Left forelimb (tissue), 1 donor: Measurements from ENCODE around the gene HOXD10.

ENCODE experiments used
- DNase-seq: peaks from one replicate; pipeline ENCODE4 v3.0.0-alpha.2; 2018; ENCODE audit warnings: low spot score

The HOXD10 gene

DNA sequence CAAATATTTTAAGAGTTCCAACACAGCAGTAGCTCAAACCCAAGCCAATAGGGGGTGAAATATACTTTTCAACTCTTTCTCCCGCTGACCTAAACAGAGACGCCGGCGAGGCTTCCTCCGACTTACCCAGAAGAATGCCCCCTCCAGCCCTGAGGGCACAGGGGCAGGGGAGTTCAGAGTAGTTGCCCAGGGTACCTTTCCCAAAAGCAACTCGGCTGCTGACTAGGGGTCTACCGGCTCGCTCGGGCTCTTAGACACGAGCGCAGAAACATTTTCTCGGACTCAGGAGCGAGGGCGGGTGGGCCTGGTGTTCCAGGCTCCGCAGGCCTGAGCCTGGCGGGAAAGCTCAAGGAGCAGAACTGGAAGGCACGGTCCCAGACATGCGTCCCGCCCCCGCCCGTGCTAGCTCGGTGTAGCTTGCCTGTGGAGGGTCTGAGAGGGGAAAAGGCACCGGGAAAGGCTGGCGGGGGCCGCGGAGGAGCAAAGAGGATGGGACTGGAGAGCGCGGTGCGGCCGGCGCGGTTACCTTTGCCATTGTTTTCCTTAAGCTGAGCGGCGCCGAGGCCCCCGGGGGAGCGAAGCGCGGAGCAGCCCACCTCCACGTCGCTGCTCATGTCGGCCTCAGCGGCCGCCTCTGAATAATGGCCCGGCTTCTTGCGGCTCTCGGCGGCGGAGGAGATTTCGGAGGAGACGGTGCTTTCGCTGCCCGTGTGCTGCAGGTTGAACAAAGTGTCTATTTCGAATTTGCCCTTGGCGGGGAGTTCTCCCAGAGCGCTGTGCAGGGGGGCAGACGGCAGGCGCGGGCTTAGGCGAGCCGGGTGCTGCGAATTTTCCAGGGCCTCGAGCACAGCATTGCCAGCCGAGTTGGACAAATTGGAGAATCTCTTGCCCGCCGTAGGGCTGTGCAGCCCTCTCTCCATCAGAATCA lies 33.5 kb upstream of the HOXD10 start:
- DNase-seq, result peak; percentile 70

DNA sequence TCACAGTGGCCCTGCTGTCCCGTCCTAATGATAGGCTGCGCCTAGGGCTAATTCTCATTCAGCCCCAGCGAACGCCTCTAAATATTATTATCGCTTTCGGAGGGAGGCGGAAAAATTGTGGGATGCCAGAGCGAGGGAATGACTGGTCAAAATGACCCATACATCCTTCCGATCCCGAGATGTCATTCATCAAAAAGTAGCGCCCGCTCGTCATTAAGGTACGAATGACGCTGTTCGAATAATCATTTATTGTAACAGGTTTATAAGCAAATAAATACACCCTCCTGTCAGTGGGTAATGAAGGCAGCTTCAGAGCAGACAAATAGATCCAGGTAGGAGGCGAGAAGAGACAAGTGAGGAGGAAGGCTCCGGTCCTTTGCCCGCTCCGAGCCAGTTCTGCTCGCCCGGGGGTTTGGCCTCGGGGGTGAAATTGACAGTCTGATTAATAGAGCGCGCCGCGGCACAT lies 32.7 kb upstream of the HOXD10 start, which contains the start of gene EVX2:
EVX2 (minus strand) TSS at position 167 of the 466 bp plus-strand sequence. CDS start 186 bp downstream, outside the sequence.
- peak; percentile 64 for DNase-seq

DNA sequence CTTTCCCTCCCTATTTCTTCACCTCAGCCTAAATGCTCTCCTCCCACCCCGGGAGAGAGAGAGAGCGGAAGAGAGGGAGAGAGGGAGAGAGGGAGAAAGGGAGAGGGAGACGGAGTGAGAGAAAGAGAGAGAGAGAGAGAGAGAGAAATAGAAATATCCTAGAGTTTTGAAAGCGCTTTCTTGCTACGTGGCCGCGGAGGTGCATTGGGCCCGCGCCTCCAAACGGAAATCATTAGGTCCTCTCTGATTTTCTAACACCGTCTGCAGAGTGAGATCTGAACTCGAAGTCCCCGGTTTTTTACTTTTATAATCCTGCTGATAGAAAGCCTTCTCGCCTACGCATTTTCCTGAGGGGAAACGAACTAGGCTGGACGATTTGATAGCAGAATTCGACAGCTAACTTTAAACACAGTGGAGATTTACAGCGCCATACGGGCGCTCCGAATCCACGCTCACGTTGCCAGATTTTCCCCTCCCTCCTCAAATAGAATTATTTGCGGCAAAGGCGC lies 31.9 kb upstream of the HOXD10 start:
- peak; percentile 63 for DNase-seq

DNA sequence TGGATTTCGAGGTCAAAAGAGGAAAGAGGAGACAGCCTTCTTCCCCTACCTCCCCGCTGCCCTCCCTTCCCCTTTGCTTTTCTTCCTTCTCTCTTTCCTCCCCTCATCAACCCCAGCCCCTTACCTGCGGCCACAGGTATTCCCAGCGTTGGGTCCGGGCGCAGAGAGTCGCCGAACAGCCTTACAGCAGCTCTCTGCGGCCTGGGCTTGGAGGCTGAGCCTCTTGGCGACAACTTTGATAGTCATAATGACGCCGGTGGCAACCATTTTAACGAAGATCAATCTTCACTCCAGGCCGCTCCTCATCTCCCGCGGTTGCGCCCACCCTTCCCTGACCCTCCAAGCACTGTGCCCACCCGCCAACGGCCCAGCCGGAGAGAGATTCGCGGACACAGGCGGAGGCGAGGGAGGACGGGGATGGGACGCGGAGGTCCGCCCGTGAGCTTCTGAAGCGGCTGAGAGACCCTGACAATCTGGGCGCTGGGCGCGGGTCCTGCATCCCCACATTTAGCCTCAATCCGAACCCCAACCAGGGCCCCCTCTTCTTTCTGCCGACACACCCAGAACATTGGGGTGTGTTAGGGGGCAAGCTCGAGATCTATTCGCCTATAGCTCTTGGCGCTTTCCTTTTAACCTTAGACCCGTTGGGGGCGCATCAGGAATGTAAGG lies 31.3 kb upstream of the HOXD10 start:
- DNase-seq, result peak; percentile 68

DNA sequence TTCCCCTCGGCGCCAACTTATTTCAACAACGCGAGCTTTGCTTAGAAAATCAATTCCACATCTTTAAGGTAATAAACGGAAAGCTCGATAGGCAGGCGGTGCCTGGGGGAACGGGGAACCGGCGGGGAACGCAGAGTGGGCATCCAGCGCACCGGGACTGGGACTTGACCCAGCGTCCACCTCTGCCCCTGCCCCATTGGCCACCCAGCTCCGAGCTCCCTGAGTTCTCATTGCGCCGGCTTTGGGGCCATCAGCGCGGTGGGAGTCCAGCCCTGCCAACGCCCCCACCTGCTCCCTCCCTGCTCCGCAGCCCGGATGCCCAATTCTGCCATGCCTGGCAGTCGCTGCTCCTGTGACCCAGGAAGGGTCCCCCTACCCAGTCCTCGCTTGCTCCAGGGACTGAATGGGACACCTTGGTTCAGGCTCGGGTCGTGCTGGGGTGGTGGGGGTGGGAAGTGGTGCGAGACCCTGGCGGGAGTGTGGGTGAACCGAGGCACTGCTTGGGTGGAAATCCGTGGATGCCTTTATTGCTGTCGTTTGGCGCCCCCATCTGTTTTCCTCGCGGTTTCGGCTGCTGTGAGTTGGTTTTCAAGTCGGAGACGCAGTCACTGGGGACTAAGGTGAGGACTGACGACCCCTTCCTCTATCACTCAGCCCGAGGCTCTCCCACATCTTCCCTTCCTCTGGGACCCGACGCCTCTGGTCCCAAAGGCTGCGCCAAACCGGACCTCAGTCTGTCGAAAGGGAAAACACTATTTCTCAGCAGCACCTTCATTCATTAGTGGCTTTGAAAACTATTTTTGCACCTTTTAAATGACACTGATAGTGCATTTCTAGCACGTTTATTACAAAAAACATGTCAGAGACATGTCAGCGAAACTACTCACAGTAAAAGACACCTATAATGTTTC lies 30.5 kb upstream of the HOXD10 start:
- peak; percentile 77 for DNase-seq

DNA sequence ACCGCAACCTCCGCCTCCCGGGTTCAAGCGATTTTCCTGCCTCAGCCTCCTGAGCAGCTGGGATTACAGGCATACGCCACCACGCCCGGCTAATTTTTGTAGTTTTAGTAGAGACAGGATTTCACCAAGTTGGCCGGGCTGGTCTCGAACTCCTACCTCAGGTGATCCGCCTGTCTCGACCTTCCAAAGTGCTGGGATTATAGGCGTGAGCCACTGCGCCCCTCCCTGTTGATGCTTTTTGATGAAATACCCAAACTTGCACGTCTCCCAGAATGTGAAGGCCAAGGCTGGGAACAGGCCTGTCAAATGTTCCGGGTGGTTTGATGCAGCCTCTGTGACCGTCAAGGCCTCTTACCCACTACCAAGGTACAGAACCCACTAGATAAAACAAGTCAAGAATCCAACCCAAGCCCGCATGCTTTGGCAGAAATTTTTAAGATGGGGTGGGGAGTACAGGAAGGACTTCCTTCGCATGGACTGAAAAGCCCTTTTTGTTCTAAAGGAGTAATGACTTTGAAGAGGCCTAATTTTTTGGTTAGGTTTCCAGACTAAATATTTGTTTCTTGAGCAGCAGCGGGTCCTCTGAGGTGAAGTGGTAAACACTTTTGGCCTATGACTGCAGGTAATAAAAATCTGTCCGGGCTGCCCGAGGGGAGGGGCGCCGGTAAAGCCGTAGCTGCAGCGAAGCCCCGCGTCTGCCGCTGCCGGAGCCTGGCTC lies 29.1 kb upstream of the HOXD10 start:
- DNase-seq, result peak; percentile 49

DNA sequence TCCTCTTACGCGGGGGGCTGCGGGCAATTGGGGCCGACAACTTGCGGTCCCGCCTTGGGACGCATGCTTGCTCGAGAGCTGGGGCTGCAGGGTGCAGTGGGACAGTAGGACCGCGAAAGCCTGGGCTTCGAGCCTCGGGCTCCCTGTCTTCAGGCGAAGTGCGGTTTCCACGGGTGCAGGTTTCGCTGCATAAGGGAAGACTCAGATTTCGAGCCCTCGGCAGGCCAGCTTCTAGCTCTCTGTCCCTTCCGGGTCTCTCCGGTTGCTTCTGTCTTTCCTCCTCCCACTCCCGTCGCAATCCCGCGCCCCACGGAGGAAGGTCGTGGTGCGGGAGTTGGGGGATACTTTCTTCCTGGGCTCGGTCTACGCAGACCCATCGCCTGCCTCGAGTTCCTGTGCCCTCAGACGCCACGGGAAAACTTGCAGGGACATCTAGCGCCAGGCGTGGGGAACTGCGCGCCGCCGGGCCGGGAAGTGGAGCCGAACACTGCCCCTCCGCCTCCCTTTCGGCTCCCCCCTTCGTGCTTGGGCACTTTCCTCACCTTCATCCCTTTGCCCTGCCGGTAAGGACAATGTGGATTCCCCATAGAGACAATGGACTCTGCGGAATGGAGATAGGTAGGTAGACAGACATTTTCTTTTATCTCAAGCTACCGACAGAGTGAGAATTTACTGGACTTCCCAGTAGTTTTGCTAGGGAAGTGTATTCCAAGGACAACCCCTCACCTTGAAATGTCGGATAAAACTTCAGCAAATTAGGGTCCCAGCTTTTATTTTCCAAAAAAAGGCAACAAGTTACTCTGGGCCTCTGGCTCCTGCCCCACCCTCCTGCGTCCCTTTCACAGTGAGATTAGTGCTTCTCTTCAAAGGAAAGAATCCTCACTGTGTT lies 28.3 kb upstream of the HOXD10 start:
- peak; percentile 84 for DNase-seq

DNA sequence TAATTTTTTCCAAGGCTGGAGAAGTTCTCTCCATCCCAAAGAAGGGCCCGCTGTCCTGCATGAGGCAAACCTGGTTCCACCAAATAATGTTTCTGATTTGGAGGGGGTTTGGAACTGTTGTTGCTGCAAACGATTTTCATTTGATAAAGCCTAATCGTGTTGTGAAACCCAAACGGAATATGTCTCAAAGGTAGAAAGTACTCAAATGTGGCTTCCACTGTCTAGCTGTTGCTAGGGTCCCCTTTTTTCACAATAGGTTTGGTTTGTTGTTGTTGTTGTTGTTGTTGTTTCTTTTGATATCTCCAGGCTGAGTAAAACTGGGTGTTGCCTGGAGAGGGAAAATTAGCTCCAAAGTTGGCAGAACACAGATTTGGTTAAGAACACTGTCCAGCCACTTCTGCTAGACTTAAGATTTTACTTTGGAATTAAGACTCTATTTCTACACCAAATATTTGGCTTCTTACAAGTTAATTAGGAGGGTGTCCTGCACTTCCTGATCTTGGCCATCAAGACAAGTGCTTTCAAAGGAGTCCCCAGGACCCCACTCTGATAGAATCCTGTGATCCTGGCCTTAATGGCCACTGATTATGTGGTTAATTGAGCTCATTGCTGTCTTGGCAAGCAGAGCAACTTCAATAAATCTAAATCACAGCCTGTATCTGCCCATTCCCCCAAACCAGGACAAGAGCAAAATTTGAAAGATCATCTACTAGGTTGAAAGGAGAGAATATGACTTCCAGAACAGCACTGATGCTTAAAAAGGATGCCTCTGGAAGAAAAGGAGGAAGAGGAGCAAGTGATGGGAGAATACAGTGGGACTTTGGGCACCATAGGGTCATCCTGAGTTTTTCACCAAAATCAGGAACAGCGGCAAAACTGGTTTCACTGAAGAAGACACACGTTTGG lies 27.4 kb upstream of the HOXD10 start:
- DNase-seq, result peak; percentile 30

DNA sequence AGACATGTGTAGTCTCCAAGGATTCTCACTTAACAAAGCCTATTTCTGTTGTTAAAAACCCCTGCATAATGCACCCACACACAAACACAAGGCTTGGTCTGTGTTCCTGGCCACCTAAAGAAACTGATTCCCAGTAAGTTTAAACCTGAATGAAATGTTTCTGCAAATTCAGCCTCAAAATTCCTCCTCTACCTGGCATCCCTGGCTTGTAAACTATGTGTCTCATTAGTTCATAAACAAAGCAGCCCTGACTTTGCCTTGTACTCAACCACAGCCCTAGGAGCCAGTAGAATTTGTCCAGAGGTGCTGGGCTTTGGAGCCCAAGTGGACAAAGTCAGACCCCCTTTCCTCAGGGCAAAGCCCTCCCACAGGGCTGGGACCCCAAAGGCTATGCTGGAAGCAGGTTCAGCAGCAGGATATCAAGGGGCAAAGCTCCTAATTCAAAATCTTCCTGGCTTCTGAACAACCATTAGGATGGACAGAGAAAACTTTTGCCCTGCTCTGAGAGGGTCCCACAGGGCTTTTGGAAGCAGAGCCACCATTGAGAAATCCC lies 26.7 kb upstream of the HOXD10 start:
- no peak for DNase-seq

DNA sequence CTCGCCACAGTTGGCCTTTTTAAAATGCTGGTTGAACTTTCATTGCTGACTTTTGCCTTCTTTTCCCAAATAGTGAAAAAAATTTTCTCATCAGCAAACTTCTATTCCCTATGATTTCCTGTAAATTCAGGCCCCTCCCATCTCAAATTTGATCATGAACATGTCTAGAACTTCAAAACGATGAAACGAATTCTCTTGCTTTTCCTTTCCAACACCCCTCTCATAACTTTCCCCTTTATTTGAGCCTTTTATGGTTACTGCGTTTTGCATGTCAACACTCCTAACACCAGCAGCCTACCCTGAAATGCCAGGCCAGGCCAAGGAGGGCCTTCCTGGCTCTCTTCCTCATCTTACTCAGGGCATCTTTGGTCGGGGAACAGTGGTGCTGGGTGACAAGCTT lies 25.7 kb upstream of the HOXD10 start:
- no peak for DNase-seq

DNA sequence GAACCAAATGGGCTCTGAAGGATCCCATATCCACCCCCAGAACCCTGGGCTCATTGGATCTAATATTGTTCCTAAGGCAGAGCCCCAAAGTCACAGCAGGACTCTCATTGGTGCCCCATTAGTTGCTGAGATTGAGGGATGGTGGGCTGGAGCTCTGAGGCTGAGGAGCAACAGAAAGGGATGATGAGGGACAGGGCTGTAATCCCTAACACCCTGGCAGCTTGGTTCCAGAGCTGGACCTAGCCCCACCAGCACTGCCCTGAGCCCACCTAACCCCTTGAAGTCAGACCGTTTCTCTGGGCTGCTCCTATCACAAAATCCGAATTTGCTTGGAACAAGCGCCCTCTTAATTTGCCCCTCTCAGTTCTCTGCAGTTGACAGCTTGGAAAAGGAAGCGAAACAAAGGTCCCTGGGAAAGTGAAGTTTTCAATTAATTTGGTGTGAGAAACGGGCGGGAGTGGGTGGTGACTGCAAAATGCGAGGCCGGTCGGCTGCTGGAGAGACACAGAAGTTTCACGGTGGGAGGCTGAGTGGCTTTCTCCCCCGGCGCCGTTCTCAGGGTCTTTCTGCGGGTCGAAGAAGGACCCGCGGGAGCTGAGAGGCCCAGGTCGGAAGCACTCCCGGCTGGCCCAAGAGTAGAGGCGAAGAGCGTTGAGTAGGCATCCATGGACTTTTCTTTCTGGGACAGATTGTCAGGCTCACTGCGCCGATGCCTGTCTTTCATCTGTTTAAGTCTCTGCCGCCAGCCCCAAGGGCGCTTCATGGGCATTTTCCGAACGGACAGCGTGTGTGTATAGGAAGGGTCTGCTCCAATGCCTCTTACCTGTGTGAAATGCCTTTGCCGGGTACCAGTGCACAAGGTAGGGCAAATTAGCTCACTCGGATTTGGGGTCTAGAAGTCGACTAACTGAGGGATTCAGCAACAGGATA lies 25.0 kb upstream of the HOXD10 start:
- DNase-seq, result no peak

DNA sequence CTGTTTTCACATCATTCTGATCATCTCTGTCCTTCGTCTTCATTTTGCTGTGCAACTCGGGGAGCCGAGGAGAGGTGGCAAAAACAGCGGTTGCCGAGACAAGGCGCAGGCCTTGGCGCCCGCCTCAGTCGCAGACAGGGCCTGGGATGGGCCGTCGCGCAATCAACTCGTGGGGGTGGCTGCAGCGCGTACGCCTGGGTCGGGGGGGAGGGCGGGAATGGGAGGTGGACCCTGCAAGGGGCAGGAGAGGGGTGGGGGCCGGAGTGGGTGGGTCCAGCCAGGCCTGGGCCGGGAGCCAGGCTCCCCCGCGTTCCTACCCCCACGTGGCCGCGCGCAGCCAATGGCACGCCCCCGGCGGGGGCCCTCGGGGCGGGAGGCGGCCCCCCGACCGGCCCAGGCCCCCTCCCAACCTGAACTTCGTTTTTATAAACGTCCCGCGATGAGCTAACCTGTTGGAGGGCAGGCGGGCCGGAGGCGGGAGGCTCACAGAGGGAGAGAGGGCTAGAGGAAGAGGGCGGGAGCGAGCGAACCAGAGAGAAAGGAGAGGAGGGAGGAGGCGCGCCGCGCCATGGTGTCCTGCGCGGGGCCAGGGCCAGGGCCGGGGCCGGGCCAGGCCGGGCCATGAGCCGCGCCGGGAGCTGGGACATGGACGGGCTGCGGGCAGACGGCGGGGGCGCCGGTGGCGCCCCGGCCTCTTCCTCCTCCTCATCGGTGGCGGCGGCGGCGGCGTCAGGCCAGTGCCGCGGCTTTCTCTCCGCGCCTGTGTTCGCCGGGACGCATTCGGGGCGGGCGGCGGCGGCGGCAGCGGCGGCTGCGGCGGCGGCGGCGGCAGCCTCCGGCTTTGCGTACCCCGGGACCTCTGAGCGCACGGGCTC lies 24.1 kb upstream of the HOXD10 start, which contains the start of gene HOXD13:
HOXD13 (plus strand) TSS at position 452 of the 875 bp plus-strand sequence; CDS start at position 622, 170 bp downstream.
- peak; percentile 85 for DNase-seq

DNA sequence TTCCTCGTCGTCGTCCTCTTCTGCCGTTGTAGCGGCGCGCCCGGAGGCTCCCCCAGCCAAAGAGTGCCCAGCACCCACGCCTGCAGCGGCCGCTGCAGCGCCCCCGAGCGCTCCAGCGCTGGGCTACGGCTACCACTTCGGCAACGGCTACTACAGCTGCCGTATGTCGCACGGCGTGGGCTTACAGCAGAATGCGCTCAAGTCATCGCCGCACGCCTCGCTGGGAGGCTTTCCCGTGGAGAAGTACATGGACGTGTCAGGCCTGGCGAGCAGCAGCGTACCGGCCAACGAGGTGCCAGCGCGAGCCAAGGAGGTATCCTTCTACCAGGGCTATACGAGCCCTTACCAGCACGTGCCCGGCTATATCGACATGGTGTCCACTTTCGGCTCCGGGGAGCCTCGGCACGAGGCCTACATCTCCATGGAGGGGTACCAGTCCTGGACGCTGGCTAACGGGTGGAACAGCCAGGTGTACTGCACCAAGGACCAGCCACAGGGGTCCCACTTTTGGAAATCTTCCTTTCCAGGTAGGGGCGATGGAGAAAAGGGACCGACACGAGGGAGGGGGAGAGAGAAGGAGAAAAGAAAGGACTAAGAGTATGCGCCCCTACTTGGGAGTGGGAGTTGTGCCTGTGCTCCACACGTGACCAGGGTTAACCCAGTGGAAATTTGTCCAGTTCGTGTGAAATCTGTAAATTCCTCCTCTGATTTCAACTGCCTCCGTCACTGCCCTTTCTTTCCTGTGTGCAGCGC lies 23.3 kb upstream of the HOXD10 start:
- no peak for DNase-seq

DNA sequence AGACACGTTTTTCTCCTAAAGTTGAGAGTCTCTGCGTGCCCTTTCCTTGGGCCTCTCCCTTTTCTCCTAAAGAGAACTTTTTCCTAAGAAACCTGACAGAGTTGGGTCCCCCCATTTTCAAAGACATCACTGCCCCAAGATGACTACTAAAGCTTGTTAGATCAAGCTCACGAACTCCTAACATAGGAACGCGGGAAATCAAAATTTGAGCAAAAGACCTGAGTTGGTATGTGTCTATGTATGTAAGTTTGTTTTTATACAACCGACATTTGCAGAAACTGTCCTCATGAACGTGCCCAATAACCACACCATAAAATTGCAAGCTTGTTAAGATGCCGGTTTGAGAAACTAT lies 22.7 kb upstream of the HOXD10 start:
- no peak for DNase-seq

DNA sequence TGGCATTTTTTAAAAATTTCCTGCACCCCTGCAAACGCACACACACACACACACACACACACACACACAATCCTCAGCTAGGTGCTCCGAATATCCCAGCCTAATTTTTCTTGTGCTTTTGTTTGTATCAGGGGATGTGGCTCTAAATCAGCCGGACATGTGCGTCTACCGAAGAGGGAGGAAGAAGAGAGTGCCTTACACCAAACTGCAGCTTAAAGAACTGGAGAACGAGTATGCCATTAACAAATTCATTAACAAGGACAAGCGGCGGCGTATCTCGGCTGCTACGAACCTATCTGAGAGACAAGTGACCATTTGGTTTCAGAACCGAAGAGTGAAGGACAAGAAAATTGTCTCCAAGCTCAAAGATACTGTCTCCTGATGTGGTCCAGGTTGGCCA lies 22.2 kb upstream of the HOXD10 start:
- DNase-seq, result peak; percentile 61

DNA sequence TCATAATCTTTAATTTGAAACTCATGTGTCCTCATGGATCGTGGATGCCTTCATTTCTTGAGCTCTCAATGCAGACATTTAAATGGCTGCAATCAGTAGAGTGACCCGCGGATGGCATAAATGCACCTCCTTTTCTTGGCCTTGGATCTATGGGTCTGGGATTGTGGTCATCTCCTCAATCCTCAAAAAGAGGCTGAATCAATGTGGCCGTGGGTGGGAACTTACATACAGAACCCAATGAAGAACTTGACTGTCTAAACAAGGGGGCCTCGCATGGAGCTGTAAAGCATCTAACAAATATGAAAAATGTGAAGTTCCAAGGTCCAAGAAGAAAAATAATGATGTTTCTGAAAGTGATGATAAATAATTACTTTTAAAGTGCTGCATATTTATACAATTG lies 21.2 kb upstream of the HOXD10 start:
- no peak for DNase-seq
